BLaER1 (cell line): Measurements from ENCODE around the gene PLOD3.

Source experiments
- H3K27ac ChIP-seq: shearing (Covaris generic); formaldehyde crosslinking; 2 replicates; pipeline ENCODE4 v1.8.1; 2022
- H3K27me3 ChIP-seq: shearing (Covaris generic); formaldehyde crosslinking; 2 replicates; pipeline ENCODE4 v1.8.1; 2022
- H3K36me3 ChIP-seq: shearing (Covaris generic); formaldehyde crosslinking; 2 replicates; pipeline ENCODE4 v1.8.1; 2022
- H3K4me1 ChIP-seq: shearing (Covaris generic); formaldehyde crosslinking; 2 replicates; pipeline ENCODE4 v1.8.1; 2022
- H3K4me2 ChIP-seq: shearing (Covaris generic); formaldehyde crosslinking; 2 replicates; pipeline ENCODE4 v1.8.1; 2022
- H3K4me3 ChIP-seq: shearing (Covaris generic); formaldehyde crosslinking; 2 replicates; pipeline ENCODE4 v1.8.1; 2022
- H3K9ac ChIP-seq: shearing (Covaris generic); formaldehyde crosslinking; 2 replicates; pipeline ENCODE4 v1.8.1; 2022
- H3K9me3 ChIP-seq: shearing (Covaris generic); formaldehyde crosslinking; 2 replicates; pipeline ENCODE4 v1.8.1; 2022
- H4K20me1 ChIP-seq: shearing (Covaris generic); formaldehyde crosslinking; 2 replicates; pipeline ENCODE4 v1.8.1; 2022
- Cebpa-rat ChIP-seq: shearing (Covaris generic); IDR thresholded peaks from 2 replicates; pipeline ENCODE4 v1.8.1; 2022

PLOD3 gene

GRCh38 chr7:101167645-101168411 is 49.6 kb downstream of the PLOD3 start:
- peak overlapping the region; percentile 100 for H3K4me2 ChIP-seq
- peaks cover 63% of the 10 kb centered on the region for H4K20me1 ChIP-seq
- H3K9ac ChIP-seq, result no peak overlapping the region
- no peak overlapping the region; the same call in 1 of the 2 replicates for H3K4me3 ChIP-seq
- peaks cover 89% of the 10 kb centered on the region for H3K4me1 ChIP-seq
- H3K27ac ChIP-seq, result no peak overlapping the region
- peaks cover 8% of the 10 kb centered on the region for H3K9me3 ChIP-seq
- H3K36me3 ChIP-seq, result no peaks in the 10 kb centered on the region
- TF ChIP-seq Cebpa-rat, result no peak
- H3K27me3 ChIP-seq, result peaks cover 88% of the 10 kb centered on the region

GRCh38 chr7:101166909-101167644 is 50.3 kb downstream of the PLOD3 start:
- Histone ChIP-seq H4K20me1 (peaks cover 63% of the 10 kb centered on the region), H3K9me3 (peaks cover under 1% of the 10 kb centered on the region; the same call in 1 of the 2 replicates), H3K27me3 (peaks cover 80% of the 10 kb centered on the region), H3K9ac (no peak overlapping the region), H3K4me3 (peak overlapping the region; percentile 49), H3K4me1 (peaks cover 87% of the 10 kb centered on the region), H3K36me3 (no peaks in the 10 kb centered on the region), H3K27ac (no peak overlapping the region), H3K4me2 (peak overlapping the region; percentile 100)
- no peak for TF ChIP-seq Cebpa-rat

- peak overlapping the region; percentile 49 for H3K4me3 ChIP-seq
- no peak overlapping the region for H3K9ac ChIP-seq
- no peaks in the 10 kb centered on the region for H3K36me3 ChIP-seq
- H3K4me2 ChIP-seq, result peak overlapping the region; percentile 100
- peaks cover 63% of the 10 kb centered on the region for H4K20me1 ChIP-seq
- no peak overlapping the region for H3K27ac ChIP-seq
- no peaks in the 10 kb centered on the region for H3K9me3 ChIP-seq
- H3K27me3 ChIP-seq, result peaks cover 75% of the 10 kb centered on the region
- H3K4me1 ChIP-seq, result peaks cover 87% of the 10 kb centered on the region
- no peak for TF ChIP-seq Cebpa-rat
These were observed 50.8 kb downstream of the PLOD3 start for GRCh38 chr7:101166648-101166908.

GRCh38 chr7:101165958-101166647 is 51.3 kb downstream of the PLOD3 start:
- H3K36me3 ChIP-seq, result no peaks in the 10 kb centered on the region
- H3K9me3 ChIP-seq, result no peaks in the 10 kb centered on the region
- H3K4me2 ChIP-seq, result peak overlapping the region; percentile 100
- H3K27ac ChIP-seq, result no peak overlapping the region
- no peak for TF ChIP-seq Cebpa-rat
- peaks cover 87% of the 10 kb centered on the region for H3K4me1 ChIP-seq
- H3K4me3 ChIP-seq, result peak overlapping the region; percentile 71
- peaks cover 62% of the 10 kb centered on the region for H4K20me1 ChIP-seq
- peaks cover 71% of the 10 kb centered on the region for H3K27me3 ChIP-seq
- H3K9ac ChIP-seq, result no peak overlapping the region

- peaks cover 1% of the 10 kb centered on the region; the same call in 1 of the 2 replicates for H3K36me3 ChIP-seq
- H3K9me3 ChIP-seq, result no peaks in the 10 kb centered on the region
- H3K27ac ChIP-seq, result no peak within 1 kb of the TSS
- peak within 1 kb of the TSS; percentile 100 for H3K4me2 ChIP-seq
- H3K4me3 ChIP-seq, result peak within 1 kb of the TSS; percentile 71
- peaks cover 63% of the 10 kb centered on the region for H3K27me3 ChIP-seq
- TF ChIP-seq Cebpa-rat, result no peak
- H4K20me1 ChIP-seq, result peaks cover 54% of the 10 kb centered on the region
- H3K9ac ChIP-seq, result no peak within 1 kb of the TSS
- H3K4me1 ChIP-seq, result peaks cover 86% of the 10 kb centered on the region
These were observed 52.1 kb downstream of the PLOD3 start, which contains the start of gene VGF for GRCh38 chr7:101165075-101165957. Gene VGF (minus strand): TSS chr7:101165569. CDS start chr7:101164843, 726 bp downstream.

- Histone ChIP-seq H4K20me1 (peaks cover 47% of the 10 kb centered on the region), H3K4me1 (peaks cover 82% of the 10 kb centered on the region), H3K27me3 (peaks cover 52% of the 10 kb centered on the region), H3K9ac (peak overlapping the region; percentile 79), H3K4me3 (peak overlapping the region; percentile 71), H3K9me3 (no peaks in the 10 kb centered on the region), H3K36me3 (peaks cover 12% of the 10 kb centered on the region), H3K27ac (peak overlapping the region; percentile 75; the same call in 1 of the 2 replicates), H3K4me2 (peak overlapping the region; percentile 100)
- TF ChIP-seq Cebpa-rat, result no peak
These were observed 53.1 kb downstream of the PLOD3 start for GRCh38 chr7:101164071-101164840.

GRCh38 chr7:101163279-101164070 is 53.9 kb downstream of the PLOD3 start:
- Histone ChIP-seq H3K9me3 (no peaks in the 10 kb centered on the region), H4K20me1 (peaks cover 40% of the 10 kb centered on the region), H3K9ac (peak overlapping the region; percentile 79), H3K4me2 (peak overlapping the region; percentile 100), H3K27me3 (peaks cover 44% of the 10 kb centered on the region), H3K4me3 (peak overlapping the region; percentile 71), H3K27ac (peak overlapping the region; percentile 86), H3K36me3 (peaks cover 20% of the 10 kb centered on the region), H3K4me1 (peaks cover 76% of the 10 kb centered on the region)
- no peak for TF ChIP-seq Cebpa-rat
